ENCODE measurements around the gene MRPL18. TPM values are rescaled to one million over a fixed set of nuclear protein-coding genes. Genes with fewer than 3 reads are reported as not detected.
A peak's percentile ranks its signal among the peaks of the same experiment; 100 is the strongest.

The MRPL18 gene
- total RNA-seq, 3 donors from 2014 or later = 52.8 to 72.9 (median 68.2) TPM

- DNase-seq (ENCODE audit: low spot score in 2 of 2) = no peak
- H3K36me3 ChIP-seq = peaks cover 4% of the 10 kb centered on the region
- H3K4me1 ChIP-seq = peaks cover 0 to 4% of the 10 kb centered on the region in 2 donors
- H3K9me3 ChIP-seq = no peaks in the 10 kb centered on the region
- H3K27me3 ChIP-seq = no peaks in the 10 kb centered on the region
- TF ChIP-seq POLR2A (IDR thresholded peaks at IDR 0.05) (no peak), POLR2AphosphoS5 (IDR thresholded peaks at IDR 0.05) (no peak), CTCF (IDR thresholded peaks at IDR 0.05) (no peak)
- H3K27ac ChIP-seq = peak overlapping the region in 1 of 2 donors; percentile 33
- no peak overlapping the region for H3K4me3 ChIP-seq
- intact Hi-C loops (cut with DNase I; ENCODE audit: low total_unique reads) = no loop called here
Observed at GRCh38 chr6:159758031-159759001, 32.0 kb upstream of the MRPL18 start.

- no peaks in the 10 kb centered on the region for H3K9me3 ChIP-seq
- intact Hi-C loops (cut with DNase I; ENCODE audit: low total_unique reads) = no loop called here
- no peak for DNase-seq (ENCODE audit: low spot score in 2 of 2)
- no peaks in the 10 kb centered on the region for H3K36me3 ChIP-seq
- H3K27me3 ChIP-seq = no peaks in the 10 kb centered on the region
- no peaks in the 10 kb centered on the region for H3K4me1 ChIP-seq
- TF ChIP-seq POLR2AphosphoS5 (IDR thresholded peaks at IDR 0.05) (no peak), CTCF (IDR thresholded peaks at IDR 0.05) (no peak), POLR2A (IDR thresholded peaks at IDR 0.05) (no peak)
- no peak overlapping the region for H3K27ac ChIP-seq
- H3K4me3 ChIP-seq = no peak overlapping the region
Observed at GRCh38 chr6:159759645-159760044, 30.6 kb upstream of the MRPL18 start.

GRCh38 chr6:159760602-159761057 lies 29.6 kb upstream of the MRPL18 start:
- no peak for TF ChIP-seq POLR2A (IDR thresholded peaks at IDR 0.05)
- no peak for TF ChIP-seq POLR2AphosphoS5 (IDR thresholded peaks at IDR 0.05)
- no peak for TF ChIP-seq CTCF (IDR thresholded peaks at IDR 0.05)
- H3K4me1 ChIP-seq = no peaks in the 10 kb centered on the region
- intact Hi-C loops (cut with DNase I; ENCODE audit: low total_unique reads) = no loop called here
- H3K36me3 ChIP-seq = no peaks in the 10 kb centered on the region
- DNase-seq (ENCODE audit: low spot score in 2 of 2) = no peak
- no peaks in the 10 kb centered on the region for H3K27me3 ChIP-seq
- peak overlapping the region; percentile 96 to 98 for H3K27ac ChIP-seq
- no peaks in the 10 kb centered on the region for H3K9me3 ChIP-seq
- peak overlapping the region; percentile 86 to 92 (median 88) for H3K4me3 ChIP-seq

GRCh38 chr6:159761129-159761872 lies 29.0 kb upstream of the MRPL18 start:
- H3K4me3 ChIP-seq = peak overlapping the region; percentile 86 to 92 (median 88)
- no peaks in the 10 kb centered on the region for H3K9me3 ChIP-seq
- H3K36me3 ChIP-seq = no peaks in the 10 kb centered on the region
- no peak for DNase-seq (ENCODE audit: low spot score in 2 of 2)
- H3K4me1 ChIP-seq = no peaks in the 10 kb centered on the region
- intact Hi-C loops (cut with DNase I; ENCODE audit: low total_unique reads) = no loop called here
- peak overlapping the region; percentile 96 to 98 for H3K27ac ChIP-seq
- no peak for TF ChIP-seq POLR2A (IDR thresholded peaks at IDR 0.05)
- no peak for TF ChIP-seq CTCF (IDR thresholded peaks at IDR 0.05)
- no peak for TF ChIP-seq POLR2AphosphoS5 (IDR thresholded peaks at IDR 0.05)
- H3K27me3 ChIP-seq = no peaks in the 10 kb centered on the region

Data from breast epithelium (tissue), 4 donors.